Measurements from ENCODE around the gene CHSY1.

The CHSY1 gene

GRCh38 chr15:101139986-101140696 is 111.7 kb downstream of the CHSY1 start:
- TF ChIP-seq ZFX (IDR thresholded peaks at IDR 0.05): no peak
- TF ChIP-seq, protein P1, sequence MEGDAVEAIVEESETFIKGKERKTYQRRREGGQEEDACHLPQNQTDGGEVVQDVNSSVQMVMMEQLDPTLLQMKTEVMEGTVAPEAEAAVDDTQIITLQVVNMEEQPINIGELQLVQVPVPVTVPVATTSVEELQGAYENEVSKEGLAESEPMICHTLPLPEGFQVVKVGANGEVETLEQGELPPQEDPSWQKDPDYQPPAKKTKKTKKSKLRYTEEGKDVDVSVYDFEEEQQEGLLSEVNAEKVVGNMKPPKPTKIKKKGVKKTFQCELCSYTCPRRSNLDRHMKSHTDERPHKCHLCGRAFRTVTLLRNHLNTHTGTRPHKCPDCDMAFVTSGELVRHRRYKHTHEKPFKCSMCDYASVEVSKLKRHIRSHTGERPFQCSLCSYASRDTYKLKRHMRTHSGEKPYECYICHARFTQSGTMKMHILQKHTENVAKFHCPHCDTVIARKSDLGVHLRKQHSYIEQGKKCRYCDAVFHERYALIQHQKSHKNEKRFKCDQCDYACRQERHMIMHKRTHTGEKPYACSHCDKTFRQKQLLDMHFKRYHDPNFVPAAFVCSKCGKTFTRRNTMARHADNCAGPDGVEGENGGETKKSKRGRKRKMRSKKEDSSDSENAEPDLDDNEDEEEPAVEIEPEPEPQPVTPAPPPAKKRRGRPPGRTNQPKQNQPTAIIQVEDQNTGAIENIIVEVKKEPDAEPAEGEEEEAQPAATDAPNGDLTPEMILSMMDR (conservative IDR thresholded peaks at IDR 0.05): no peak
- H3K27ac ChIP-seq: no peak overlapping the region

GRCh38 chr15:101138913-101139880 is 112.7 kb downstream of the CHSY1 start:
- TF ChIP-seq ZFX (IDR thresholded peaks at IDR 0.05): no peak
- TF ChIP-seq, protein P1 (conservative IDR thresholded peaks at IDR 0.05): no peak
- H3K27ac ChIP-seq: no peak overlapping the region

- H3K27ac ChIP-seq: no peak overlapping the region
Observed at GRCh38 chr15:101138086-101138660, 113.7 kb downstream of the CHSY1 start.

DNA sequence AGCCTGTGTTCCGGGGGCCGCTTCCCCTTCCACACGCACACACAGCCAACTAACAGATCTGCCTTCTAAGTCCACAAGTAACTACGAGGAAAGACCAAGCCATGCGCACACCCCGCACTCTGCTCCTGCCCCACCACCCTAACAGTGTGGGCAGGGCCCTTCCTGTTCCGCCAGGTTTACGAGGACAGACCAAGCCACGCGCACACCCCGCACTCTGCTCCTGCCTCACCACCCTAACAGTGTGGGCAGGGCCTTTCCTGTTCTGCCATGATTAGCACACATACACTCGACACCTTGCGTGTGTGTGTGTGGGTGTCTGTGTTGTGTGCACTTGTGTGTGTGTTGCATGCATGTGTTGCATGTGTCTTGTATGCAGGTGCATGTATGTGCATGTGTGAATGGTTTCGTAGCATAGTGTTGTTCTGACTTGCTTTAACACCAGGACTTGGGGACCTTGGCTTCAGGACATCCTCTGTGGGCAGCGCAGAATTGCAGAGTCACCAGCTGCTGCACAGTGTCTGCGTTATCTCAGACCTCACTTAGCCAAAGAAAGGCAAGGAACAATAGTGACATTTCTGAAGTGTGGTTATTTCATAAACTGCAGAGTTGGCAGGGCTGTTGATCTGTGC is 114.4 kb downstream of the CHSY1 start:
- no peak overlapping the region for H3K27ac ChIP-seq
- TF ChIP-seq, protein P1 (conservative IDR thresholded peaks at IDR 0.05): no peak
- TF ChIP-seq ZFX (IDR thresholded peaks at IDR 0.05): no peak

More at GRCh38 chr15:101138086-101138660, 113.7 kb downstream of the CHSY1 start:
- TF ChIP-seq, protein P1 (conservative IDR thresholded peaks at IDR 0.05): no peak
- TF ChIP-seq ZFX (IDR thresholded peaks at IDR 0.05): no peak

GRCh38 chr15:101136381-101137268 is 115.2 kb downstream of the CHSY1 start:
- TF ChIP-seq, protein P1 (conservative IDR thresholded peaks at IDR 0.05): no peak
- TF ChIP-seq ZFX (IDR thresholded peaks at IDR 0.05): no peak
- H3K27ac ChIP-seq: no peak overlapping the region

DNA sequence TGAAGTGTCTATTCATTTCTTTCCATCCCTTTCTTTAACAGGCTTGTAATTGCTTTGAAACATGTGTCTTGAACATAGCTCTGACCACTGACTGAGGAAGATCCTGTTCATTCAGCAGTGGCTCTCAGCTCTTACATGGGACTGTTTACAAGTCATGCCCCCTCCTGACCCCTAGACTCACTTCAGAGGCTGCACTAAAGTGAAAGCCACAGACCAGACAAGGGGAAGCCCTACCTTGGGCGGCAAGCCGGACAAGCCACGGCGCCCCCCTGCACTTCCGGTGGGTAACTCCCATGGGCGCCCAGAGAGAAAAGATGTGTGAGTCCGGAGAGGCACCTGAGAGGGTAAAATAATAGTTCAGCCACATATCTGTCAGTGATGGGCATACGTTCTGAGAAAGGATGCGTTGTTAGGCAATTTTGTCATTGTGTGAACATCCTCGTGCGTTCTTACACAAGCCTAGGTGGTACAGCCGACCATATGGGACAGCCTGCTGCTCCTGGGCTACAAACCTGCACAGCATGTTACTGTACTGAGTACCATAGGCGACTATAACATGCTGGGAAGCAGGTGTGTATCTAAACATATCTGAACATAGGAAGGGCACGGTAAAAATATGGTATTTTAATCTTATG is 116.2 kb downstream of the CHSY1 start:
- TF ChIP-seq ZFX (IDR thresholded peaks at IDR 0.05): no peak
- TF ChIP-seq, protein P1 (conservative IDR thresholded peaks at IDR 0.05): no peak
- H3K27ac ChIP-seq: no peak overlapping the region
